ENCODE results near the gene SH3BP2.

The SH3BP2 gene

GRCh38 chr4:2803624-2804448, 11.0 kb downstream of the SH3BP2 start:
- DNase-seq (ENCODE audit: low read depth), result no peak

GRCh38 chr4:2804449-2804972, 11.6 kb downstream of the SH3BP2 start:
- DNase-seq (ENCODE audit: low read depth), result no peak

- no peak for DNase-seq (ENCODE audit: low read depth)
Measured at GRCh38 chr4:2804973-2805501, 12.2 kb downstream of the SH3BP2 start.

- no peak for DNase-seq (ENCODE audit: low read depth)
Measured at GRCh38 chr4:2805712-2806389, 13.0 kb downstream of the SH3BP2 start.

GRCh38 chr4:2806390-2807355, 13.8 kb downstream of the SH3BP2 start:
- DNase-seq (ENCODE audit: low read depth), result no peak

- DNase-seq (ENCODE audit: low read depth), result no peak
Measured at GRCh38 chr4:2807571-2807970, 14.7 kb downstream of the SH3BP2 start.

- DNase-seq (ENCODE audit: low read depth), result no peak
Measured at GRCh38 chr4:2808001-2808400, 15.1 kb downstream of the SH3BP2 start.

GRCh38 chr4:2809610-2810180, 16.8 kb downstream of the SH3BP2 start:
- no peak for DNase-seq (ENCODE audit: low read depth)

GRCh38 chr4:2810388-2810787, 17.5 kb downstream of the SH3BP2 start:
- DNase-seq (ENCODE audit: low read depth), result no peak

GRCh38 chr4:2811830-2812611, 19.1 kb downstream of the SH3BP2 start:
- no peak for DNase-seq (ENCODE audit: low read depth)

GRCh38 chr4:2812612-2813354, 19.9 kb downstream of the SH3BP2 start:
- DNase-seq (ENCODE audit: low read depth), result no peak

GRCh38 chr4:2813446-2814405, 20.8 kb downstream of the SH3BP2 start:
- DNase-seq (ENCODE audit: low read depth), result no peak

- DNase-seq (ENCODE audit: low read depth), result no peak
Measured at GRCh38 chr4:2814627-2815270, 21.9 kb downstream of the SH3BP2 start.

GRCh38 chr4:2816401-2816954, 23.6 kb downstream of the SH3BP2 start:
- DNase-seq (ENCODE audit: low read depth), result no peak

GRCh38 chr4:2817137-2817536, 24.3 kb downstream of the SH3BP2 start:
- DNase-seq (ENCODE audit: low read depth), result no peak

- no peak for DNase-seq (ENCODE audit: low read depth)
Measured at GRCh38 chr4:2817701-2818350, 24.9 kb downstream of the SH3BP2 start.

GRCh38 chr4:2818351-2818939, 25.6 kb downstream of the SH3BP2 start:
- DNase-seq (ENCODE audit: low read depth), result no peak

All from fibroblast of the conjunctiva (primary cell).